HepG2 (cell line): ENCODE data around the gene INF2. TPM values are rescaled to one million over a fixed set of nuclear protein-coding genes. Genes with fewer than 3 reads are reported as not detected.

Experiments
- ATF6 ChIP-seq: sonication (generic); formaldehyde crosslinking; conservative IDR thresholded peaks from 2 replicates; pipeline ENCODE4 v1.4.0; 2020; ENCODE audit warnings: missing genetic modification reagents
- CCAR2 ChIP-seq: fragments of 200-400 bp; formaldehyde crosslinking; optimal IDR thresholded peaks from 2 replicates; pipeline ENCODE3; 2018; ENCODE audit warnings: low read depth, mild to moderate bottlenecking, low read length, moderate library complexity
- LCORL ChIP-seq, 2 experiments: fragments of 450-650 bp in 1 of 2; sonication (generic) in 1 of 2; formaldehyde crosslinking in 1 of 2; IDR thresholded peaks; 2 replicates each; pipeline versions ENCODE4 v1.5.0 to v1.6.1; 2017 to 2020; ENCODE audit warnings: antibody characterized with exemption in 1 of 2, missing genetic modification reagents in 1 of 2
- MAX ChIP-seq: IDR thresholded peaks from 2 replicates; pipeline ENCODE4 v1.6.1; 2012; ENCODE audit warnings: inconsistent platforms
- NPAS2 ChIP-seq: sonication (generic); formaldehyde crosslinking; IDR thresholded peaks from 2 replicates; pipeline ENCODE4 v1.8.0; 2022; ENCODE audit warnings: mild to moderate bottlenecking, missing genetic modification reagents, borderline replicate concordance
- SAFB2 ChIP-seq: sonication (generic); formaldehyde crosslinking; IDR thresholded peaks from 2 replicates; pipeline ENCODE4 v1.5.1; 2020; ENCODE audit warnings: missing genetic modification reagents, low read depth, mild to moderate bottlenecking, borderline replicate concordance
- TSC22D2 ChIP-seq: sonication (generic); formaldehyde crosslinking; IDR thresholded peaks from 2 replicates; pipeline ENCODE4 v1.5.1; 2020; ENCODE audit warnings: missing genetic modification reagents, mild to moderate bottlenecking, borderline replicate concordance
- YEATS4 ChIP-seq: sonication (generic); formaldehyde crosslinking; IDR thresholded peaks from 2 replicates; pipeline ENCODE4 v1.4.0; 2020; ENCODE audit warnings: missing genetic modification reagents, borderline replicate concordance
- ZBTB2 ChIP-seq: sonication (generic); formaldehyde crosslinking; IDR thresholded peaks from 2 replicates; pipeline ENCODE4 v1.8.0; 2022; ENCODE audit warnings: low read depth, missing genetic modification reagents
- ZBTB43 ChIP-seq: sonication (generic); formaldehyde crosslinking; conservative IDR thresholded peaks from 2 replicates; pipeline ENCODE4 v1.4.0; 2020; ENCODE audit warnings: missing genetic modification reagents
- ZMYM2 ChIP-seq: sonication (generic); formaldehyde crosslinking; IDR thresholded peaks from 2 replicates; pipeline ENCODE4 v1.8.0; 2022; ENCODE audit warnings: mild to moderate bottlenecking, missing genetic modification reagents
- ZNF263 ChIP-seq: sonication (generic); formaldehyde crosslinking; IDR thresholded peaks from 2 replicates; pipeline ENCODE4 v1.4.0; 2020; ENCODE audit warnings: missing genetic modification reagents
- ZNF337 ChIP-seq: sonication (generic); formaldehyde crosslinking; IDR thresholded peaks from 2 replicates; pipeline ENCODE4 v1.5.1; 2020; ENCODE audit warnings: missing genetic modification reagents, low read depth, mild to moderate bottlenecking, borderline replicate concordance
- ZNF549 ChIP-seq: sonication (generic); formaldehyde crosslinking; IDR thresholded peaks from 2 replicates; pipeline ENCODE4 v1.5.0; 2020; ENCODE audit warnings: missing genetic modification reagents
- ZNF552 ChIP-seq: sonication (generic); formaldehyde crosslinking; IDR thresholded peaks from 2 replicates; pipeline ENCODE4 v1.9.0; 2022; ENCODE audit warnings: missing genetic modification reagents, mild to moderate bottlenecking, borderline replicate concordance
- ZNF646 ChIP-seq: sonication (generic); formaldehyde crosslinking; IDR thresholded peaks from 2 replicates; pipeline ENCODE4 v1.9.0; 2021; ENCODE audit warnings: mild to moderate bottlenecking, missing genetic modification reagents
- ZNF879 ChIP-seq: sonication (generic); formaldehyde crosslinking; IDR thresholded peaks from 2 replicates; pipeline ENCODE4 v1.8.1; 2023; ENCODE audit warnings: missing genetic modification reagents
- polyA plus RNA-seq, 8 experiments: library from polyadenylated mRNA; depleted of rRNA in 3 of 8; stranded (reverse) in 7 of 8; unstranded in 1 of 8; fragments of >200 nt; fragmentation: Illumina TruSeq in 4 of 8; extraction: Trizol in 4 of 8; gene quantifications; 2 replicates each; pipeline versions ENCODE4 v1.2.1 to v1.2.3, GENCODE V29; 2011 to 2016; ENCODE audit warnings: low read depth in 4 of 8, missing spikeins in 1 of 8, mixed read lengths in 1 of 8; ENCODE audit not compliant: insufficient read depth in 1 of 8
- total RNA-seq, 5 experiments: library from RNA; depleted of rRNA; stranded (reverse); fragments of >200 nt; fragmentation: Illumina TruSeq; extraction: Trizol; gene quantifications; 2 replicates each; pipeline ENCODE4 v1.2.3, GENCODE V29; 2016; ENCODE audit warnings: low read depth in 1 of 5

The INF2 gene
- total and polyA plus RNA-seq, 2 of the 13 experiments (the other 11 are each of a cell fraction or from before 2014, with no cell fraction given) = 16.4 to 26.4 TPM

- TF ChIP-seq ZNF646 (CRISPR knock-in tag) = no peak
- no peak for TF ChIP-seq ATF6
- peak; percentile 96 for TF ChIP-seq ZNF263 (CRISPR knock-in tag)
- peak; percentile 95 for TF ChIP-seq YEATS4 (CRISPR knock-in tag)
- TF ChIP-seq NPAS2 (CRISPR knock-in tag) = no peak
- peak; percentile 78 for TF ChIP-seq ZBTB43 (CRISPR knock-in tag)
- no peak for TF ChIP-seq CCAR2
- TF ChIP-seq ZNF552 (CRISPR knock-in tag) = peak; percentile 79; the same call in 1 of the 2 replicates
- no peak for TF ChIP-seq LCORL (IDR thresholded peaks at IDR 0.05)
- peak; percentile 62; the same call in 1 of the 2 replicates for TF ChIP-seq LCORL (CRISPR knock-in tag; IDR thresholded peaks at IDR 0.05)
- peak; percentile 66 for TF ChIP-seq ZBTB2 (CRISPR knock-in tag)
- TF ChIP-seq TSC22D2 (CRISPR knock-in tag) = 0 out of 2 replicates have a peak, but pooled peaks have one; percentile 37
- TF ChIP-seq ZNF337 (CRISPR knock-in tag) = no peak
- TF ChIP-seq SAFB2 (CRISPR knock-in tag) = no peak
- no peak for TF ChIP-seq ZMYM2 (CRISPR knock-in tag)
- TF ChIP-seq MAX = peak; percentile 99
- TF ChIP-seq ZNF879 (CRISPR knock-in tag) = peak; percentile 92; the same call in 1 of the 2 replicates
- TF ChIP-seq ZNF549 (CRISPR knock-in tag) = no peak
Observed at GRCh38 chr14:104734991-104735779, 45.8 kb downstream of the INF2 start (continued).
